Endothelial cell of umbilical vein (primary cell): ENCODE data around the gene LRRFIP2. TPM values are rescaled to one million over a fixed set of nuclear protein-coding genes. Genes with fewer than 3 reads are reported as not detected.
"Not testable (repeated sequence)": the region's sequence is repeated elsewhere in the genome, so short reads cannot be mapped to it uniquely, and the experiment has no call there.

Source experiments
- BruUV-seq: library from RNA; stranded (reverse); fragments of 400-500 nt; replicated peaks from 2 replicates; lab custom pipeline; 2021; lab: Mats Ljungman, UMichigan
- CTCF ChIA-PET: fragments of 300-600, 350-600 bp; sonication (Branson Sonifier 250); formaldehyde crosslinking; loops from one replicate; lab custom pipeline; 2021; ENCODE audit warnings: antibody characterized with exemption, inconsistent platforms; lab: Charles Lee
- POLR2A ChIA-PET: fragments of 300-600, 350-600 bp; sonication (Branson Sonifier 250); formaldehyde crosslinking; loops from one replicate; lab custom pipeline; 2021; ENCODE audit warnings: antibody characterized with exemption, inconsistent platforms; lab: Charles Lee
- DNase-seq: peaks from one replicate; pipeline ENCODE4 v3.0.0-alpha.2; 2011; ENCODE audit warnings: low read depth, low spot score
- FAIRE-seq: peaks from 2 replicates; lab custom pipeline; 2011; peaks lifted over from hg19 to GRCh38; lab: Jason Lieb, UNC
- H2AFZ ChIP-seq: 2 replicates; pipeline ENCODE4 v1.6.0; 2012; ENCODE audit warnings: low read depth, low read length, control low read depth, inconsistent platforms
- H3K27ac ChIP-seq: 2 replicates; pipeline ENCODE4 v1.5.1; 2011; ENCODE audit warnings: low read depth, mild to moderate bottlenecking, control low read depth, low read length, moderate library complexity; ENCODE audit not compliant: insufficient read depth
- H3K27me3 ChIP-seq, 2 experiments: 2 replicates each; pipeline versions ENCODE4 v1.6.0 to v1.6.1; 2011; ENCODE audit warnings: low read length in 2 of 2, mixed read lengths in 1 of 2; ENCODE audit not compliant: control insufficient read depth in 2 of 2, insufficient read depth in 2 of 2
- H3K36me3 ChIP-seq, 2 experiments: 2 replicates in 1 of 2; 3 replicates in 1 of 2; pipeline ENCODE4 v1.5.1; 2011; ENCODE audit warnings: low read length in 2 of 2, mild to moderate bottlenecking in 1 of 2, moderate library complexity in 1 of 2; ENCODE audit not compliant: control insufficient read depth in 2 of 2, insufficient read depth in 2 of 2; ENCODE audit errors: extremely low read depth in 1 of 2
- H3K4me1 ChIP-seq: 3 replicates; pipeline ENCODE4 v1.5.1; 2011; ENCODE audit warnings: mild to moderate bottlenecking, low read length; ENCODE audit not compliant: control insufficient read depth, insufficient read depth; ENCODE audit errors: extremely low read depth
- H3K4me2 ChIP-seq: 2 replicates; pipeline ENCODE4 v1.6.1; 2011; ENCODE audit warnings: low read length, control low read depth, mixed read lengths; ENCODE audit not compliant: insufficient read depth
- H3K4me3 ChIP-seq, 3 experiments: fragments of 200-600 bp in 1 of 3; sonication (generic), shearing (Covaris generic) in 1 of 3; replicated peaks in 1 of 3; 2 replicates each; pipeline ENCODE4 v1.5.1; 2011 to 2016; ENCODE audit warnings: control low read depth in 3 of 3, low read length in 3 of 3, mild to moderate bottlenecking in 2 of 3, inconsistent platforms in 1 of 3, low read depth in 1 of 3, moderate library complexity in 1 of 3; ENCODE audit not compliant: insufficient read depth in 1 of 3
- H3K79me2 ChIP-seq: 2 replicates; pipeline ENCODE4 v1.6.0; 2012; ENCODE audit warnings: low read length, inconsistent platforms; ENCODE audit not compliant: control insufficient read depth, insufficient read depth
- H3K9ac ChIP-seq: replicated peaks from 2 replicates; pipeline ENCODE3; 2011; ENCODE audit warnings: low read length, control low read depth; ENCODE audit not compliant: insufficient read depth; ENCODE audit errors: extremely low read depth
- H3K9me1 ChIP-seq: replicated peaks from 3 replicates; pipeline ENCODE4 v1.6.0; 2011; ENCODE audit warnings: mild to moderate bottlenecking, low read length; ENCODE audit not compliant: control insufficient read depth, insufficient read depth; ENCODE audit errors: extremely low read depth
- H3K9me3 ChIP-seq: replicated peaks from 2 replicates; pipeline ENCODE4 v1.5.1; 2012; ENCODE audit warnings: low read length, inconsistent platforms; ENCODE audit not compliant: control insufficient read depth, insufficient read depth
- H4K20me1 ChIP-seq: replicated peaks from 2 replicates; pipeline ENCODE3; 2011; ENCODE audit warnings: mild to moderate bottlenecking, low read length; ENCODE audit not compliant: control insufficient read depth, insufficient read depth; ENCODE audit errors: extremely low read depth
- MYC ChIP-seq: IDR thresholded peaks from one replicate; pipeline ENCODE4 v1.6.1; 2011; ENCODE audit warnings: mild to moderate bottlenecking, low read depth, low read length
- POLR2A ChIP-seq: IDR thresholded peaks from 2 replicates; pipeline ENCODE4 v1.6.1; 2012; ENCODE audit warnings: low read depth, mild to moderate bottlenecking, control low read depth, low read length
- dilution Hi-C: fragments of 300-500 bp; cut with MboI; formaldehyde crosslinking; loops from one replicate; pipeline ENCODE4 v1.15.0; 2019; ENCODE audit warnings: low sequenced_read_pairs; ENCODE audit not compliant: extremely low pct_ligation_motif_present
- intact Hi-C: fragments of 100-400 bp; cut with micrococcal nuclease; formaldehyde crosslinking; loops from one replicate; pipeline ENCODE4 v1.10.0; 2022
- polyA plus RNA-seq, 4 experiments: library from polyadenylated mRNA; depleted of rRNA in 3 of 4; stranded (reverse) in 3 of 4; unstranded in 1 of 4; fragments of >200 nt; gene quantifications; 2 replicates each; pipeline versions ENCODE4 v1.2.1 to v1.2.3, GENCODE V29; 2011 to 2012; ENCODE audit warnings: missing spikeins in 1 of 4
- total RNA-seq: library from RNA; stranded (reverse); gene quantifications from 2 replicates; pipeline ENCODE4 v1.2.3, GENCODE V29; 2021

LRRFIP2 gene
- total and polyA plus RNA-seq, 2 donors (not counting 3 experiments of a cell fraction or from before 2014, with no cell fraction given): 20.8 to 78.9 TPM

GRCh38 chr3:37223141-37223558, 48.8 kb upstream of the LRRFIP2 start:
- Histone ChIP-seq H3K4me3 (no peak overlapping the region), H2AFZ (no peak overlapping the region), H4K20me1 (no peaks in the 10 kb centered on the region), H3K4me2 (no peak overlapping the region), H3K9ac (no peak overlapping the region), H3K4me1 (peaks cover 2% of the 10 kb centered on the region), H3K36me3 (no peaks in the 10 kb centered on the region), H3K27me3 (peaks cover 13 to 15% of the 10 kb centered on the region in 2 experiments), H3K79me2 (no peaks in the 10 kb centered on the region), H3K9me3 (no peaks in the 10 kb centered on the region), H3K27ac (no peak overlapping the region), H3K9me1 (no peaks in the 10 kb centered on the region)
- ChIA-PET CTCF (interaction anchor here (0.7 to 1.0 kb wide), 2 partner anchors 26 to 264 kb away, joined by 3 read pairs; no protein-coding TSS in a partner anchor), POLR2A (interaction anchor here (0.6 kb wide), 1 partner anchor 11 kb away, joined by 5 read pairs; no protein-coding TSS in a partner anchor)
- no peak for TF ChIP-seq POLR2A
- TF ChIP-seq MYC: no peak
- DNase-seq: no peak
- dilution Hi-C loops (no loop called here), intact Hi-C loops (no loop called here)
- BruUV-seq: no TSS peak
- FAIRE-seq: no peak

- H3K9me1 ChIP-seq, H3K79me2 ChIP-seq, H3K9ac ChIP-seq, H3K36me3 ChIP-seq, FAIRE-seq, H3K4me2 ChIP-seq, H3K27ac ChIP-seq, BruUV-seq, H3K4me3 ChIP-seq, intact Hi-C loops, H2AFZ ChIP-seq, dilution Hi-C loops, H3K9me3 ChIP-seq, H3K27me3 ChIP-seq, DNase-seq, H4K20me1 ChIP-seq, H3K4me1 ChIP-seq: not testable (repeated sequence)
- CTCF ChIA-PET: interaction anchor here (0.7 to 1.0 kb wide), 2 partner anchors 25 to 264 kb away, joined by 3 read pairs; no protein-coding TSS in a partner anchor
- POLR2A ChIA-PET: interaction anchor here (0.6 kb wide), 1 partner anchor 11 kb away, joined by 5 read pairs; no protein-coding TSS in a partner anchor
These were observed 48.2 kb upstream of the LRRFIP2 start for GRCh38 chr3:37222542-37222941.
